Gastroesophageal sphincter (tissue), 4 donors: ENCODE results near the gene TXNDC9. TPM values are rescaled to one million over a fixed set of nuclear protein-coding genes. Genes with fewer than 3 reads are reported as not detected.

ENCODE experiments used
- ATAC-seq: fragments of 150-250 bp; one replicate; pipeline ENCODE4 v1.9.1; 2016; ENCODE audit warnings: mild to moderate bottlenecking, moderate library complexity
- H3K27ac ChIP-seq, 4 donors: fragments of 200-600 bp; sonication (generic) in 3 of 4; 1 replicate in 3 of 4; 2 replicates in 1 of 4; pipeline ENCODE4 v1.5.1; 2016 to 2019
- H3K27me3 ChIP-seq: fragments of 200-600 bp; sonication (generic); one replicate; pipeline ENCODE4 v1.5.1; 2019
- H3K36me3 ChIP-seq, 2 donors: fragments of 200-600 bp; sonication (generic); one replicate each; pipeline ENCODE4 v1.5.1; 2019; ENCODE audit warnings: control low read depth in 1 of 2
- H3K4me1 ChIP-seq, 3 donors: fragments of 200-600 bp; sonication (generic); 1 replicate in 2 of 3; 2 replicates in 1 of 3; pipeline ENCODE4 v1.5.1; 2016 to 2019; ENCODE audit warnings: control low read depth in 2 of 3
- H3K4me3 ChIP-seq, 2 donors: fragments of 200-600 bp; sonication (generic); one replicate each; pipeline ENCODE4 v1.5.1; 2019; ENCODE audit warnings: mild to moderate bottlenecking in 1 of 2, moderate library complexity in 1 of 2
- H3K9me3 ChIP-seq, 3 donors: fragments of 200-600 bp; sonication (generic); one replicate each; pipeline ENCODE4 v1.5.1; 2017 to 2019; ENCODE audit warnings: control low read depth in 2 of 3
- EP300 ChIP-seq: sonication (generic); formaldehyde crosslinking; IDR thresholded peaks from one replicate; pipeline ENCODE4 v1.6.1; 2017; ENCODE audit warnings: antibody characterized with exemption, mild to moderate bottlenecking
- POLR2A ChIP-seq, 2 donors: fragments of 450-650 bp; IDR thresholded peaks; one replicate each; pipeline ENCODE4 v1.6.1; 2017; ENCODE audit warnings: antibody characterized with exemption in 2 of 2, mild to moderate bottlenecking in 2 of 2, moderate library complexity in 1 of 2
- POLR2AphosphoS5 ChIP-seq: sonication (generic); formaldehyde crosslinking; IDR thresholded peaks from one replicate; pipeline ENCODE4 v1.6.1; 2017; ENCODE audit warnings: antibody characterized with exemption
- WGBS, 2 donors: methylation state at CpG; one replicate each; pipeline ENCODE4 v1.1.5; 2018; ENCODE audit warnings: low coverage in 1 of 2; 5-methylcytosine and 5-hydroxymethylcytosine counted together
- total RNA-seq, 4 donors: library from RNA; depleted of rRNA; stranded (reverse); fragments of >200 nt; gene quantifications; one replicate each; pipeline ENCODE4 v1.1.0, GENCODE V29; 2016
- TF ChIP-seq, protein P1 (sequence below), 4 experiments: fragments of 200-600 bp in 2 of 4; fragments of 450-650 bp in 2 of 4; sonication (generic) in 1 of 4; IDR thresholded peaks; one replicate each; pipeline ENCODE4 v1.5.1; 2017 to 2019; ENCODE audit warnings: antibody characterized with exemption in 4 of 4, mild to moderate bottlenecking in 2 of 4, moderate library complexity in 2 of 4

The TXNDC9 gene
- total RNA-seq, 4 donors from 2014 or later, result 19.0 to 32.8 (median 29.6) TPM

DNA sequence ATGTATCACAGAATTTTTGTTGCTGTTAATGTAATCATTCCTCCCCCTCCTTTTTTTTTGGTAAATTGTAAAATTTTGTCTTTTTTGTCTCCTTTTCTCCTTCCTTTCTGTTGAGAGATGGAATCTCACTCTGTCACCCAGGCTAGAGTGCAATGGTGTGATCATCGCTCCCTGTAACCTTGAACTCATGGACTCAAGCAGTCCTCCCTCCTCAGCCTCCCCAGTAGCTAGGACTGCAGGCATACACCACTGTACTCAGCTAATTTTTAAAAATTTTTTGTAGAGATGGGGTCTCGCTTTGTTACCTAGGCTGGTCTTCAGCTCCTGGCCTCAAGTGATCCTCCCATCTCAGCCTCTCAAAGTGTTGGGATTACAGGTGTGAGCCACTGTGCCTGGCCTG, 6.4 kb upstream of the TXNDC9 start:
- ATAC-seq, result no peak
- no peak for TF ChIP-seq POLR2AphosphoS5
- TF ChIP-seq EP300, result no peak
- TF ChIP-seq, protein P1, sequence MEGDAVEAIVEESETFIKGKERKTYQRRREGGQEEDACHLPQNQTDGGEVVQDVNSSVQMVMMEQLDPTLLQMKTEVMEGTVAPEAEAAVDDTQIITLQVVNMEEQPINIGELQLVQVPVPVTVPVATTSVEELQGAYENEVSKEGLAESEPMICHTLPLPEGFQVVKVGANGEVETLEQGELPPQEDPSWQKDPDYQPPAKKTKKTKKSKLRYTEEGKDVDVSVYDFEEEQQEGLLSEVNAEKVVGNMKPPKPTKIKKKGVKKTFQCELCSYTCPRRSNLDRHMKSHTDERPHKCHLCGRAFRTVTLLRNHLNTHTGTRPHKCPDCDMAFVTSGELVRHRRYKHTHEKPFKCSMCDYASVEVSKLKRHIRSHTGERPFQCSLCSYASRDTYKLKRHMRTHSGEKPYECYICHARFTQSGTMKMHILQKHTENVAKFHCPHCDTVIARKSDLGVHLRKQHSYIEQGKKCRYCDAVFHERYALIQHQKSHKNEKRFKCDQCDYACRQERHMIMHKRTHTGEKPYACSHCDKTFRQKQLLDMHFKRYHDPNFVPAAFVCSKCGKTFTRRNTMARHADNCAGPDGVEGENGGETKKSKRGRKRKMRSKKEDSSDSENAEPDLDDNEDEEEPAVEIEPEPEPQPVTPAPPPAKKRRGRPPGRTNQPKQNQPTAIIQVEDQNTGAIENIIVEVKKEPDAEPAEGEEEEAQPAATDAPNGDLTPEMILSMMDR (IDR thresholded peaks at IDR 0.05), result no peak
- no peak for TF ChIP-seq POLR2A (IDR thresholded peaks at IDR 0.05)
- no peaks in the 10 kb centered on the region for H3K36me3 ChIP-seq
- H3K9me3 ChIP-seq, result no peaks in the 10 kb centered on the region
- H3K27ac ChIP-seq, result no peak overlapping the region
- peaks cover 0 to 36% (median 0%) of the 10 kb centered on the region in 3 donors for H3K4me1 ChIP-seq
- H3K27me3 ChIP-seq, result no peaks in the 10 kb centered on the region
- WGBS, 2 donors, result 91 to 100% methylated on average over 2 of the region's 2 CpGs
- H3K4me3 ChIP-seq, result no peak overlapping the region

DNA sequence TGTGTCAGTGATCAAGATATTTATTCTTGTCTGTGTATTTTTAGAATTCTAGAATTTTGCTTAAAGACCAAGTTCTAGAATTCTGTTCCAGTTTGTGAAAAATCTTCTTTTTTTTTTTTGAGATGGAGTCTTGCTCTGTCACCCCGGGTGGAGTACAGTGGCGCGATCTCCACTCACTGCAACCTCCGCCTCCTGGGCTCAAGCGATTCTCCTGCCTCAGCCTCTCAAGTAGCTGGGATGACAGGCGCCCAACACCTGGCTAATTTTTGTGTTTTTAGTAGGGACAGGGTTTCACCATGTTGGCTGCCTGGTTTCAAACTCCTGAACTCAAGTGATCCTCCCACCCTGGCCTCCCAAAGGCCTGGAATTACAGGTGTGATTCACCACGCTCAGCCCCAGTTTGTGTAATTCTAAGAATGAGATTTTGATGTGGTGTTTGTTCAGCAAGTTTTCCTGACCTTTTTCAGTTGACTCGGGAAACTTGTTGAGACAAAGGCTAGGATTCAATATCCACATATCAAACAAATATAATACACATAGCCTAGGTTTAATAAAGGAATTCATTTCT, 4.6 kb upstream of the TXNDC9 start:
- ATAC-seq, result no peak
- Histone ChIP-seq H3K27me3 (no peaks in the 10 kb centered on the region), H3K27ac (no peak overlapping the region), H3K36me3 (no peaks in the 10 kb centered on the region), H3K9me3 (no peaks in the 10 kb centered on the region), H3K4me3 (no peak overlapping the region), H3K4me1 (peaks cover 0 to 37% (median 0%) of the 10 kb centered on the region in 3 donors)
- 81 to 85% methylated on average over 2 to 5 of the region's 8 CpGs for WGBS, 2 donors
- TF ChIP-seq, protein P1 (IDR thresholded peaks at IDR 0.05), result no peak
- TF ChIP-seq POLR2A (IDR thresholded peaks at IDR 0.05), result no peak

DNA sequence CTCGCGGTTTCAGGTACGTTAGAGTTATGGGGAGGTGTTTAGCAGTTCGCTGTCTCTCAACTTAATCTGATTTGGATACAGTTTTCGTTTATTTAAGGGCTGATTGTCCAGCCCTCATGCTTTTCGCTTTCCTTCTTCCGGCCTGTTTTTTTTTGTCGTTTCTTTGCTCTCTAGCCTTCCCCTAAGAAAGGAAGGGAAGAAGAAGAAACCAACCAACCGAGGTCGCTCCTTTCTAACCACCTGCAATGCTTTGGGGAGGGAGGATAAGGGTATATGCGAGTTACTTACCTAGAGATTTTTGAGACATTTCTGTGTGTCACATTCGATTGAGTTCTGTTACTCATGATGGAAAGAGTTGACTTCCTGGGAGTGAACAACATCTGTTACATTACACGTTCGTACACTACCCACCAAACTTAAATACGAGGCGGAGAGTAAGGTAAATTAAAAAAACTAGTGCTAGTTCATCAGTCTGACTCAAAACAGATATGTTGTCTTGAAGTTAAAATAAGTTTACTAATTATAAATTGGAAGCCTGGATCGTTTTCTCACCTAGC, 2.0 kb upstream of the TXNDC9 start:
- TF ChIP-seq POLR2A (IDR thresholded peaks at IDR 0.05) (no peak), EP300 (no peak), POLR2AphosphoS5 (no peak)
- TF ChIP-seq, protein P1 (IDR thresholded peaks at IDR 0.05), result no peak
- Histone ChIP-seq H3K9me3 (no peaks in the 10 kb centered on the region), H3K27me3 (no peaks in the 10 kb centered on the region), H3K36me3 (peaks cover 0 to 2% of the 10 kb centered on the region in 2 donors), H3K27ac (peak overlapping the region; percentile 85 to 93 (median 89)), H3K4me3 (peak overlapping the region; percentile 85 to 95), H3K4me1 (peaks cover 8 to 59% (median 16%) of the 10 kb centered on the region in 3 donors)
- ATAC-seq, result no peak
- 1 to 3% methylated on average over 13 to 17 of the region's 17 CpGs for WGBS, 2 donors

DNA sequence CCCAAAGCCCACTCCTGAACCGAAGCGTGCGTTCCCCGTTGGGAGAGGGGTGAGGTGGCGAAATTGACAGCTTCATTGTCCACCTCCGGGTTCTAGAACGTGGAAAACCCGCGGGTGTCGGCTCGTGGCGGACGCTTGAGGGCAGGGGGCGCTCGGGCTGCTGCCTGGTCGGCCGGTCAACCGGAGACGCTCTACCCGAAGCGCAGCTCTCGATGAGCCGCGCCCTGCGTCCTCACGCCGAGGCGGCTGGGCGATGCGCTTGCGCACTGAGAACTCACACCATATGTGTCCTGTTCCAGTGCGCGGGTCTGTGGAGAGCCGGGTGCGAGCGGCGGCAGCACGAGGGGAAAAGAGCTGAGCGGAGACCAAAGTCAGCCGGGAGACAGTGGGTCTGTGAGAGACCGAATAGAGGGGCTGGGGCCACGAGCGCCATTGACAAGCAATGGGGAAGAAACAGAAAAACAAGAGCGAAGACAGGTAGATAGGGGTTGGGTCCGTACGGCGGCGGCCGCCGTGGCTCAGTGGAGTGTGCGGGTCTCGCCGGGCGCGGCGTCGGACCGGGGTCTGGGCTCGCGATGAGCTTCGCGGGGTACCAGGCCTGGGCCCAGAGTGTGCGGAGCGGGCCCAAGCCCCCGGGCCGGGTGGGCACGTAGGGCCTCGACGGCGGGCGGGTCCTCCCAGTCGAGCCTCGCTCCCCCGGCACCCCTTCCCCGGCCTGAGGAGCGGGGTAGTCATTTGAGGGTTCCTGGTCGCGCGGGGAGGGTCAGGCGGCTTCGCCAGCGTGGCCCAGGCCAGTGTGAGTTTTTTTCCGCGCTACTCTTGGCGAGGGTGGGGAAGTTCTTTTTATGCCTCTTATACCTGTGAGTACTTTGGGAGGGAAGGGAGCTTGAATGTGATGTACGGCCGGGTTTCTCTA, 1.2 kb upstream of the TXNDC9 start, which contains the start of gene EIF5B:
EIF5B (plus strand) TSS at position 277 of the 916 bp plus-strand sequence; CDS start at position 443, 166 bp downstream.
- Histone ChIP-seq H3K27ac (peak within 1 kb of the TSS; percentile 85 to 93 (median 89)), H3K27me3 (no peaks in the 10 kb centered on the region), H3K9me3 (no peaks in the 10 kb centered on the region), H3K4me3 (peak within 1 kb of the TSS; percentile 85 to 95), H3K4me1 (peaks cover 8 to 59% (median 16%) of the 10 kb centered on the region in 3 donors), H3K36me3 (peaks cover 0 to 9% of the 10 kb centered on the region in 2 donors)
- ATAC-seq, result peak; percentile 85
- 0 to 1% methylated on average over 5 to 48 of the region's 87 CpGs for WGBS, 2 donors
- TF ChIP-seq, protein P1 (IDR thresholded peaks at IDR 0.05), result peak in 3 of 4 experiments; percentile 47 to 85 (median 60)
- peak; percentile 54 to 68 for TF ChIP-seq POLR2A (IDR thresholded peaks at IDR 0.05)
- no peak for TF ChIP-seq EP300
- TF ChIP-seq POLR2AphosphoS5, result peak; percentile 69
